DND-41 (cell line): ENCODE data around the gene CNNM1.

ENCODE experiments used
- ATAC-seq: fragments of 200-7000 bp; cut with Tn5 transposase; 3 replicates; pipeline ENCODE4 v1.9.1; 2021; ENCODE audit warnings: low read depth; ENCODE audit not compliant: insufficient read depth
- DNase-seq: peaks from one replicate; pipeline ENCODE4 v3.0.0-alpha.2; 2020
- H2AFZ ChIP-seq: 2 replicates; pipeline ENCODE4 v1.6.0; 2012; ENCODE audit warnings: low read depth, low read length
- H3K27ac ChIP-seq: 2 replicates; pipeline ENCODE4 v1.5.1; 2012; ENCODE audit warnings: low read length, inconsistent platforms
- H3K27me3 ChIP-seq: fragments of 200-600 bp; sonication (generic); 2 replicates; pipeline ENCODE4 v1.6.0; 2012; ENCODE audit warnings: low read length, mild to moderate bottlenecking, inconsistent platforms; ENCODE audit not compliant: insufficient read depth, poor library complexity
- H3K36me3 ChIP-seq: 2 replicates; pipeline ENCODE4 v1.5.1; 2012; ENCODE audit warnings: low read length, inconsistent platforms; ENCODE audit not compliant: insufficient read depth
- H3K4me1 ChIP-seq: 2 replicates; pipeline ENCODE4 v1.5.1; 2012; ENCODE audit warnings: mild to moderate bottlenecking, low read length; ENCODE audit not compliant: insufficient read depth
- H3K4me2 ChIP-seq: 2 replicates; pipeline ENCODE4 v1.6.0; 2012; ENCODE audit warnings: mild to moderate bottlenecking, moderate library complexity, low read length, inconsistent platforms; ENCODE audit not compliant: insufficient read depth
- H3K4me3 ChIP-seq, 2 experiments: fragments of 200-600 bp in 1 of 2; shearing (Covaris generic) in 1 of 2; 2 replicates each; pipeline ENCODE4 v1.5.1; 2012 to 2016; ENCODE audit warnings: inconsistent platforms in 2 of 2, low read length in 2 of 2, mild to moderate bottlenecking in 2 of 2, low read depth in 1 of 2, moderate library complexity in 1 of 2
- H3K79me2 ChIP-seq: 2 replicates; pipeline ENCODE4 v1.6.0; 2012; ENCODE audit warnings: low read length, inconsistent platforms; ENCODE audit not compliant: insufficient read depth
- H3K9ac ChIP-seq: 2 replicates; pipeline ENCODE4 v1.6.0; 2012; ENCODE audit warnings: low read depth, mild to moderate bottlenecking, inconsistent platforms, low read length, moderate library complexity
- H3K9me3 ChIP-seq: 2 replicates; pipeline ENCODE4 v1.5.1; 2012; ENCODE audit warnings: low read length, moderate library complexity, mild to moderate bottlenecking, inconsistent platforms; ENCODE audit not compliant: insufficient read depth, severe bottlenecking
- H4K20me1 ChIP-seq: 2 replicates; pipeline ENCODE4 v1.6.0; 2012; ENCODE audit warnings: low read length; ENCODE audit not compliant: insufficient read depth
- EZH2 ChIP-seq: IDR thresholded peaks from 3 replicates; pipeline ENCODE4 v1.6.1; 2012; ENCODE audit warnings: borderline replicate concordance, low read depth, mild to moderate bottlenecking, moderate library complexity, low read length, inconsistent platforms; ENCODE audit not compliant: severe bottlenecking
- TF ChIP-seq, protein P1 (sequence below): IDR thresholded peaks from 2 replicates; pipeline ENCODE4 v1.5.1; 2012; ENCODE audit warnings: borderline replicate concordance, low read length, moderate library complexity, mild to moderate bottlenecking; ENCODE audit not compliant: poor library complexity, severe bottlenecking; ENCODE audit errors: extremely low read depth

Gene CNNM1

DNA sequence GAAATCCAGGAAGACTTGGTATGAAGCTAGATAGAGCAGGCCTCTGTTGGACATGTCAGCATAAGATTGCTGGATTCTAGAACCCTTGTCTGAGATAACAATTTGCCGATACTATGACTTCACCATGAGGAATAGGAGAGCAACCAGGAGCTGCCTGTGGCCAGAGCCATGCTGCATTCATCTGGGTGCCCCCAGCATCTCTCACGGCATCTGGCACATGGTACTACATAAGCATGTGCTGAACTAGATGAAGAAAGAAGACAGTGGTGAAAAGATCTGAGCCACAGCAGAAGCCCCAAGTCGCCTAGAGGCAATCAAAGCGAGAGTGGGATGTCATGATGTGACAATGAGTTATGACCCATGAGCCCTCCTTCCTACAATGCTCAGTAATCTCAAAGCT is 81.7 kb downstream of the CNNM1 start:
- no peaks in the 10 kb centered on the region for H3K27me3 ChIP-seq
- H3K9ac ChIP-seq: no peak overlapping the region
- H3K4me1 ChIP-seq: no peaks in the 10 kb centered on the region
- no peak for ATAC-seq
- H3K36me3 ChIP-seq: peaks cover 20% of the 10 kb centered on the region; the same call in 1 of the 2 replicates
- H3K79me2 ChIP-seq: peaks cover 2% of the 10 kb centered on the region; the same call in 1 of the 2 replicates
- H2AFZ ChIP-seq: no peak overlapping the region
- TF ChIP-seq, protein P1, sequence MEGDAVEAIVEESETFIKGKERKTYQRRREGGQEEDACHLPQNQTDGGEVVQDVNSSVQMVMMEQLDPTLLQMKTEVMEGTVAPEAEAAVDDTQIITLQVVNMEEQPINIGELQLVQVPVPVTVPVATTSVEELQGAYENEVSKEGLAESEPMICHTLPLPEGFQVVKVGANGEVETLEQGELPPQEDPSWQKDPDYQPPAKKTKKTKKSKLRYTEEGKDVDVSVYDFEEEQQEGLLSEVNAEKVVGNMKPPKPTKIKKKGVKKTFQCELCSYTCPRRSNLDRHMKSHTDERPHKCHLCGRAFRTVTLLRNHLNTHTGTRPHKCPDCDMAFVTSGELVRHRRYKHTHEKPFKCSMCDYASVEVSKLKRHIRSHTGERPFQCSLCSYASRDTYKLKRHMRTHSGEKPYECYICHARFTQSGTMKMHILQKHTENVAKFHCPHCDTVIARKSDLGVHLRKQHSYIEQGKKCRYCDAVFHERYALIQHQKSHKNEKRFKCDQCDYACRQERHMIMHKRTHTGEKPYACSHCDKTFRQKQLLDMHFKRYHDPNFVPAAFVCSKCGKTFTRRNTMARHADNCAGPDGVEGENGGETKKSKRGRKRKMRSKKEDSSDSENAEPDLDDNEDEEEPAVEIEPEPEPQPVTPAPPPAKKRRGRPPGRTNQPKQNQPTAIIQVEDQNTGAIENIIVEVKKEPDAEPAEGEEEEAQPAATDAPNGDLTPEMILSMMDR: no peak
- no peak for TF ChIP-seq EZH2
- no peak overlapping the region for H3K4me3 ChIP-seq
- no peak for DNase-seq
- H4K20me1 ChIP-seq: peaks cover 4% of the 10 kb centered on the region; the same call in 1 of the 2 replicates
- H3K27ac ChIP-seq: no peak overlapping the region
- no peak overlapping the region for H3K4me2 ChIP-seq
- no peaks in the 10 kb centered on the region for H3K9me3 ChIP-seq

GRCh38 chr10:99411546-99411945 is 82.4 kb downstream of the CNNM1 start:
- DNase-seq (no peak), ATAC-seq (no peak)
- no peaks in the 10 kb centered on the region for H3K9me3 ChIP-seq
- no peaks in the 10 kb centered on the region for H3K4me1 ChIP-seq
- H3K79me2 ChIP-seq: peaks cover 2% of the 10 kb centered on the region; the same call in 1 of the 2 replicates
- no peaks in the 10 kb centered on the region for H3K27me3 ChIP-seq
- H3K27ac ChIP-seq: no peak overlapping the region
- peaks cover 4% of the 10 kb centered on the region; the same call in 1 of the 2 replicates for H4K20me1 ChIP-seq
- peaks cover 13% of the 10 kb centered on the region; the same call in 1 of the 2 replicates for H3K36me3 ChIP-seq
- TF ChIP-seq, protein P1: no peak
- no peak for TF ChIP-seq EZH2
- H3K4me3 ChIP-seq: no peak overlapping the region
- H2AFZ ChIP-seq: no peak overlapping the region
- H3K9ac ChIP-seq: no peak overlapping the region
- H3K4me2 ChIP-seq: no peak overlapping the region

- no peak overlapping the region for H2AFZ ChIP-seq
- no peak overlapping the region for H3K27ac ChIP-seq
- peaks cover 4% of the 10 kb centered on the region; the same call in 1 of the 2 replicates for H4K20me1 ChIP-seq
- H3K27me3 ChIP-seq: no peaks in the 10 kb centered on the region
- no peak overlapping the region for H3K9ac ChIP-seq
- H3K4me2 ChIP-seq: no peak overlapping the region
- H3K79me2 ChIP-seq: peaks cover 2% of the 10 kb centered on the region; the same call in 1 of the 2 replicates
- no peak for ATAC-seq
- H3K9me3 ChIP-seq: no peaks in the 10 kb centered on the region
- no peak for DNase-seq
- H3K36me3 ChIP-seq: peaks cover 10% of the 10 kb centered on the region; the same call in 1 of the 2 replicates
- H3K4me3 ChIP-seq: no peak overlapping the region
- TF ChIP-seq, protein P1: no peak
- TF ChIP-seq EZH2: no peak
- H3K4me1 ChIP-seq: no peaks in the 10 kb centered on the region
Measured at GRCh38 chr10:99412099-99412498, 82.9 kb downstream of the CNNM1 start.
